WI38 (cell line): ENCODE results near the gene OBP2A.

Experiments
- H3K4me3 ChIP-seq: 2 replicates; pipeline ENCODE4 v1.5.1; 2011; ENCODE audit warnings: low read depth, mild to moderate bottlenecking, control low read depth, low read length
- TF ChIP-seq, protein P1 (sequence below): IDR thresholded peaks from 2 replicates; pipeline ENCODE4 v1.5.1; 2012; ENCODE audit warnings: low read depth, mild to moderate bottlenecking, control low read depth, low read length

Gene OBP2A

DNA sequence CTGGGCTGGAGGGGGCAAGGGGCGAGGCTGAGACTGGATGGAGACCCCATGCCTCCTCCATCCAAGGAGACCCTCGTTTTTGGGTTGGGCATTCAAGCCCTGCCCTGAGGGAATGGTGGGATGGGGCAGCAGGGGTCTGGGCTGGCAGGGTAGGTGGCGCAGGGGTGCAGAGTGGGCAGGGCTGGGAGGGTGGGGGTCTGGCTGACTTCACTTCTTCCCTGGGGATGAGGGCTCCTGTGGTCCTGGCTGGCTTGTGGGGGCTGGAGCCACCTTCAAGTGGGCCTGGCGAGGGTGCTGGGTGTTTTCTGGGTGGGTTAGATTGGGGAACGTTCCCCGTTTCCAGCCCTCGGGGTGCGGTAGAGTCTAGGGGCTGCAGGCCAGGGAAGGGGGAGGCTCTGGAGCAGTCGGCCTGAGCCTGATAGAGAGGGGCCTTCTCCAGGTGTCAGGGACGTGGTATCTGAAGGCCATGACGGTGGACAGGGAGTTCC, 24.3 kb upstream of the OBP2A start:
- TF ChIP-seq, protein P1, sequence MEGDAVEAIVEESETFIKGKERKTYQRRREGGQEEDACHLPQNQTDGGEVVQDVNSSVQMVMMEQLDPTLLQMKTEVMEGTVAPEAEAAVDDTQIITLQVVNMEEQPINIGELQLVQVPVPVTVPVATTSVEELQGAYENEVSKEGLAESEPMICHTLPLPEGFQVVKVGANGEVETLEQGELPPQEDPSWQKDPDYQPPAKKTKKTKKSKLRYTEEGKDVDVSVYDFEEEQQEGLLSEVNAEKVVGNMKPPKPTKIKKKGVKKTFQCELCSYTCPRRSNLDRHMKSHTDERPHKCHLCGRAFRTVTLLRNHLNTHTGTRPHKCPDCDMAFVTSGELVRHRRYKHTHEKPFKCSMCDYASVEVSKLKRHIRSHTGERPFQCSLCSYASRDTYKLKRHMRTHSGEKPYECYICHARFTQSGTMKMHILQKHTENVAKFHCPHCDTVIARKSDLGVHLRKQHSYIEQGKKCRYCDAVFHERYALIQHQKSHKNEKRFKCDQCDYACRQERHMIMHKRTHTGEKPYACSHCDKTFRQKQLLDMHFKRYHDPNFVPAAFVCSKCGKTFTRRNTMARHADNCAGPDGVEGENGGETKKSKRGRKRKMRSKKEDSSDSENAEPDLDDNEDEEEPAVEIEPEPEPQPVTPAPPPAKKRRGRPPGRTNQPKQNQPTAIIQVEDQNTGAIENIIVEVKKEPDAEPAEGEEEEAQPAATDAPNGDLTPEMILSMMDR: no peak
- H3K4me3 ChIP-seq: no peak overlapping the region

DNA sequence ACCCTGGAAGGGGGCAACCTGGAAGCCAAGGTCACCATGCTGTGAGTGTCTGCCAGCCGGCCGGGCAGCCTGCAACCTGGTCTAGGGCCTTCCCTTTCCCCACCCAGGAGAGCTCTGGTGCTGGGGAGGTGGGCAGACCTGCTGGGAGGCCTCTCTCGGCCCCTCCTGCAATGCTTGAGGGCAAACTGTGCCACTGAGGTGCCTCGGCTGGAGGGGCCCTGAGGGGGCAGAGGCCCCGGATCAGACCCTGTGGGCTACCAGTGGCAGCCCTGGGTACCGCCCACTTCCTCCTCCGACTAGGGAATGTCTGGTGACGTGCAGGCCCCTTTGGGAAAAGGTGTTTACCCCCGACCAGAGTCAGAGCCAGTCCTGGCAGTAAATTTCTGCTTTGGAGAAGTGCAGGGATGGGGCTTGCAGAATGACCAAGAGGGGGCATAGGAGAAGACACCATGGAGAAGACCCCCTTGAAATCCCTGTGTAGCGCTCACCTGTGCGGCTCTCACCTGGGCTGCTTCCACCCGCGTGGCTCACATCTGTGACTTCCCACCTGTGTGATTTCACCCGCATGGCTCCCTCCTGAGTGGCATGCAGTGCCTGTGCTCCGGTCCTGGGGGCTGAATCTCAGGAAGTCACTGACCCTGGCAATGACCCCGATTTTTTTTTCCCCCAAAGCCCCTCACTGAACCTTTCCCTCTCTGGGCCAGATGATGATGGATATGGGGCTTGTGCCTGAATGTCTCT, 23.6 kb upstream of the OBP2A start:
- TF ChIP-seq, protein P1: no peak
- H3K4me3 ChIP-seq: no peak overlapping the region

DNA sequence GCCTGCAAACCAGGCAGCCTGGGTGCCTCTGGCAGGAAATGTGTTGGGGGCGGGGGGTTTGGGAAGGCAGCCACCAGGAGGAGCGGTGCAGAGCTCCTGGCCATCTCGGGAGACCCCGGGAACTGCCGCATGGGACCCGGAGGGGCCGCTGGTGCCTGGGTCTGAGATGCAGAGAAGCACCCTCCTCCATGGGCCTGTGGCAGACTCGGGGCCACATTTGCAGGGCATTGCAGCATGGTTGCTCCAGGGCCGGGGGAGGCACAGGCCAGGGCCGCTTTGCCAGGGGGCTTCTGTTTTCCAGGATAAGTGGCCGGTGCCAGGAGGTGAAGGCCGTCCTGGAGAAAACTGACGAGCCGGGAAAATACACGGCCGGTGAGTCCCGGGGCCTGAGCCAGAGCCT, 23.0 kb upstream of the OBP2A start:
- TF ChIP-seq, protein P1: no peak
- no peak overlapping the region for H3K4me3 ChIP-seq

DNA sequence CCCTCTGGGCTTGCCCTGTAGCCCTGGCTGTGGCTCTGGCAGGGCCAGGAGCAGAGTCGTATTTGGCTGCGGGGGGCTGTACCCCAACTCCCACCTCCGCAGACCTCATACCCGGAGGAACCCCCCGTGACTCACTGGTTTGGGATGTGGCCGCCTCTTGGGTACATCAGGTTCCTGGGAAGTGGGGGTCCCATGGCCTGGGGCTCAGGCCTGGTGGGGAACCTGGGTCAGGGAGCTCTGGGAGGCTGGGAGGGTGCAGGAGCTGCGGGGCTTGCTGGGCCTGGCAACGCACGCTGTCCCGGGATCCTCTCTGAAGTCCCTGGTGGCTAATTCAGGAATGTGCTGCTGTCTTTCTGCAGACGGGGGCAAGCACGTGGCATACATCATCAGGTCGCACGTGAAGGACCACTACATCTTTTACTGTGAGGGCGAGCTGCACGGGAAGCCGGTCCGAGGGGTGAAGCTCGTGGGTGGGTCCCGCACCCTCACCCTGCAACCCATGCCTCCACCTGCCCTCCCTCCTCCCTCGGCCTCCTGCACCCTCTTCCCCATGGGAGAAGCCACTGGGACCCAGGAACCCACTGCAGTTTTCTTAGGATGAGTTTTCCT, 22.3 kb upstream of the OBP2A start:
- H3K4me3 ChIP-seq: no peak overlapping the region
- TF ChIP-seq, protein P1: no peak

DNA sequence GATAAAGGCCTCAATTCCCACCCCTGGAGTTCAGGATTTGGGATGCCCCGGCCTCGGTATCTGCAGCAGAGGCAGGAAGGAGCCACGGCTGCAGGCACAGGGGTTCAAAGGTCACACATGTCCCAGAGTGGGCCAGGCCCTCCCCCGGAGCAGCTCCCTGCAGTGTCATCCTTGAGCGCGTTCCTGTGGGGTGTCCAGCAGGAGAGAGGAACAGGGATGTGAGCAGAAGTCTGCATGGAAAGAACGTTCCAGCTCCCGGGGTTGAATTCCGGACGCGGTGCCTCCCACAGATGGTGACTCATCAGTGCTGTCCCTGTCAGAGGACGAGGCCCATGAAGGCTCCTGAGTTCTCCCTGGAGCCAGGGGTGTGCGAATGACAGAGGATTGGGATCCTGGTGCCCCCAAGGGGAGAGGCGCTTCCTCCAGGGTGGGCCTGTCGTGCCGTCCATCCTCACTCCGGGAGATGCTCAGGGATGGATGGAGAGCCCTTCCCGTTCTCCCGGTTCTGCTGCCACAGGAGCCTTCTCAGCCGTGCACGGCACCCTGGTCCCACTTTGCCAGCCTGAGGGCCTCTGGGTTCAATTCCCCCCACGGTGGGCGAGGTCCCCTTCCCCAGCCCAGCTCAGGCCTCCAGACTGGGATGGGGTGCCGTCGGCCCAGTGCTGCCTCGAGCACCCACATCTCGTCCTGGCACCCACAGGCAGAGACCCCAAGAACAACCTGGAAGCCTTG, 21.6 kb upstream of the OBP2A start:
- TF ChIP-seq, protein P1: no peak
- no peak overlapping the region for H3K4me3 ChIP-seq

DNA sequence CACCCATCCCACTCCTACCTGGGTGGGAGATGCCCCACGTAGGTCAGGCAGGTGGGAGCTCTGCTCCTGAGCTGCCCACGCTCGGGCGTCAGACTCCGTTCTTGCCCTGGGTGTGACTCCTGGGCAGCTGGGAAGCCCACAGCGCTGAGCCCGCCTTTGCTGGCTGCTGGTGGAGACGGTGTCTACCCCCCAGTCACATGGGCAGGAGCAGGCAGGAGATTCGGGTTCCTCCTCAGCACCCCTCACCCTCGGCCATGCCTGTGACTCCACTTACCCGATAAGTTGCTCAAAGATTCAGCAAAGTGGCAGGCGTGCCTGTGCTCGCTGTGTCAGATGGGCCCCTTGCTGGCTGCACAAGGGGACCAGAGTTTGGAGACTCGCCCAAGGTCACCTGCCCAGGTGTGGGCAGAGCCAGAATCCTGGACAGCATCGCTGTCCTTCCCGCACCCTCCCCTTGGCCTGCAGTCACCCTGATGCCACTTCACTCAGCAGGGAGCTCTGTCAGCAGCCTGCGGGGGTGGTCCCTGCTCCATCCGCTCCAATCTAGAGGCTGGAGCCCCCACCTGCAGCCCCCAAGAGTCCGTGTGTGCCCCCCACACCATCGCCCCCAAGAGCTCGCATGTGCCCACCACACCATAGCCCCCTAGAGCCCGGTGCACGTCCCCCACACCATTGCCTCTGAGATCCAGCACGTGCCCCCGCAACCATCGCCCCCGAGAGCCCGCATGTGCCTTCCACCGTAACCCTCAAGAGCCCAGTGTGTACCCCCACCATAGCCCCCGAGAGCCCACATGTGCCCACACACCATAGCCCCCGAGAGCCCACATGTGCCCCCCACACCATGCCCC, 20.5 kb upstream of the OBP2A start:
- TF ChIP-seq, protein P1: no peak
- H3K4me3 ChIP-seq: no peak overlapping the region
